ENCODE measurements around the gene KRTAP20-3.

The KRTAP20-3 gene

GRCh38 chr21:30642564-30642963 lies at the start of gene KRTAP20-3:
Gene KRTAP20-3, plus strand, starts transcription at chr21:30642864.
- no peak within 1 kb of the TSS for H3K27ac ChIP-seq
- TF ChIP-seq CTCF (IDR thresholded peaks at IDR 0.05) (no peak), ZFX (IDR thresholded peaks at IDR 0.05; ENCODE audit: borderline replicate concordance) (no peak)

GRCh38 chr21:30598802-30599201 lies 43.9 kb upstream of the KRTAP20-3 start, which contains the start of gene KRTAP6-2:
Gene KRTAP6-2, minus strand, starts transcription at chr21:30598902. Its CDS starts 28 bp downstream, at chr21:30598874.
- TF ChIP-seq CTCF (IDR thresholded peaks at IDR 0.05) (no peak), ZFX (IDR thresholded peaks at IDR 0.05; ENCODE audit: borderline replicate concordance) (no peak)
- no peak within 1 kb of the TSS for H3K27ac ChIP-seq

GRCh38 chr21:30600787-30601186 lies 41.9 kb upstream of the KRTAP20-3 start, which contains the start of gene KRTAP22-1:
Gene KRTAP22-1, plus strand, starts transcription at chr21:30601087.
- H3K27ac ChIP-seq = no peak within 1 kb of the TSS
- TF ChIP-seq ZFX (IDR thresholded peaks at IDR 0.05; ENCODE audit: borderline replicate concordance) (no peak), CTCF (IDR thresholded peaks at IDR 0.05) (no peak)

GRCh38 chr21:30605968-30606367 lies 36.7 kb upstream of the KRTAP20-3 start:
- H3K27ac ChIP-seq = no peak overlapping the region
- TF ChIP-seq ZFX (IDR thresholded peaks at IDR 0.05; ENCODE audit: borderline replicate concordance) (no peak), CTCF (IDR thresholded peaks at IDR 0.05) (no peak)

GRCh38 chr21:30612132-30612531 lies 30.5 kb upstream of the KRTAP20-3 start:
- H3K27ac ChIP-seq = no peak overlapping the region
- TF ChIP-seq ZFX (IDR thresholded peaks at IDR 0.05; ENCODE audit: borderline replicate concordance) (no peak), CTCF (IDR thresholded peaks at IDR 0.05) (no peak)

- H3K27ac ChIP-seq = no peak within 1 kb of the TSS
- TF ChIP-seq CTCF (IDR thresholded peaks at IDR 0.05) (no peak), ZFX (IDR thresholded peaks at IDR 0.05; ENCODE audit: borderline replicate concordance) (no peak)
Measured at GRCh38 chr21:30613836-30614235, 28.8 kb upstream of the KRTAP20-3 start, which contains the start of gene KRTAP6-1. Gene KRTAP6-1, minus strand, starts transcription at chr21:30613930. Its CDS starts 26 bp downstream, at chr21:30613904.

GRCh38 chr21:30615199-30615598 lies 27.5 kb upstream of the KRTAP20-3 start:
- TF ChIP-seq ZFX (IDR thresholded peaks at IDR 0.05; ENCODE audit: borderline replicate concordance) (no peak), CTCF (IDR thresholded peaks at IDR 0.05) (no peak)
- no peak overlapping the region for H3K27ac ChIP-seq
